Activated CD8-positive, alpha-beta T cell treated with anti-CD3 and anti-CD28 coated beads for 36 hours (primary cell): ENCODE data around the gene RIC3. TPM values are rescaled to one million over a fixed set of nuclear protein-coding genes. Genes with fewer than 3 reads are reported as not detected.
A peak's percentile ranks its signal among the peaks of the same experiment; 100 is the strongest.

Experiments
- ATAC-seq: fragments of 200-7000 bp; cut with Tn5 transposase; one replicate; pipeline ENCODE4 v1.10.0; 2021; ENCODE audit warnings: mild to moderate bottlenecking, moderate library complexity
- CTCF ChIA-PET: fragments of 350-600 bp; sonication (Branson Sonifier 250); formaldehyde crosslinking; loops from one replicate; lab custom pipeline; 2021; ENCODE audit warnings: antibody characterized with exemption; lab: Charles Lee
- POLR2A ChIA-PET: fragments of 350-600 bp; sonication (Branson Sonifier 250); formaldehyde crosslinking; loops from one replicate; lab custom pipeline; 2021; ENCODE audit warnings: antibody characterized with exemption; lab: Charles Lee
- DNase-seq: peaks from one replicate; pipeline ENCODE4 v3.0.0-alpha.2; 2020
- H3K27ac Mint-ChIP-seq: one replicate; pipeline ENCODE4 v1.8.0; 2021; ENCODE audit warnings: mild to moderate bottlenecking, mixed read lengths
- H3K27me3 Mint-ChIP-seq: one replicate; pipeline ENCODE4 v1.8.0; 2021; ENCODE audit warnings: mixed read lengths
- H3K36me3 Mint-ChIP-seq: one replicate; pipeline ENCODE4 v1.8.0; 2021; ENCODE audit warnings: low read depth, mixed read lengths
- H3K4me1 Mint-ChIP-seq: one replicate; pipeline ENCODE4 v1.8.0; 2021; ENCODE audit warnings: low read depth, mixed read lengths
- H3K4me3 Mint-ChIP-seq: one replicate; pipeline ENCODE4 v1.8.0; 2021; ENCODE audit warnings: mild to moderate bottlenecking, moderate library complexity, mixed read lengths
- H3K9me3 Mint-ChIP-seq: one replicate; pipeline ENCODE4 v1.8.0; 2021; ENCODE audit warnings: mixed read lengths
- CTCF ChIP-seq: fragments of 200-600 bp; IDR thresholded peaks from one replicate; pipeline ENCODE4 v1.8.0; 2022; ENCODE audit warnings: antibody characterized with exemption, mild to moderate bottlenecking
- intact Hi-C: fragments of 100-400 bp; cut with micrococcal nuclease; formaldehyde crosslinking; loops from one replicate; pipeline ENCODE4 v1.10.0; 2022
- total RNA-seq, 2 experiments: library from RNA; stranded (reverse); gene quantifications; one replicate each; pipeline ENCODE4 v1.2.3, GENCODE V29; 2021

The RIC3 gene
- total RNA-seq, 2 experiments from 2014 or later, result 7.6 to 7.7 TPM

GRCh38 chr11:8099291-8099899 is 69.4 kb downstream of the RIC3 start:
- ChIA-PET CTCF (interaction anchor here (0.6 to 7.4 kb wide), 52 partner anchors 9 to 495 kb away, joined by 3 to 161 read pairs (median 4); partner anchors contain the start of genes EIF3F, RIC3 and STK33), POLR2A (interaction anchor here (1.1 to 1.4 kb wide), 2 partner anchors 31 to 82 kb away, joined by 3 read pairs; no protein-coding TSS in a partner anchor)
- Mint-ChIP-seq H3K36me3 (no peaks in the 10 kb centered on the region), H3K27ac (no peak overlapping the region), H3K4me3 (no peak overlapping the region), H3K27me3 (no peaks in the 10 kb centered on the region), H3K4me1 (no peaks in the 10 kb centered on the region), H3K9me3 (no peaks in the 10 kb centered on the region)
- TF ChIP-seq CTCF, result peak; percentile 74
- intact Hi-C loops, result loop anchor here (2.0 to 10.0 kb wide), 2 partner anchors 93 to 205 kb away; no protein-coding TSS in a partner anchor
- peak; percentile 88 for DNase-seq
- ATAC-seq, result peak; percentile 69

GRCh38 chr11:8098879-8099278 is 69.9 kb downstream of the RIC3 start:
- TF ChIP-seq CTCF, result no peak
- no peaks in the 10 kb centered on the region for H3K9me3 Mint-ChIP-seq
- no peaks in the 10 kb centered on the region for H3K36me3 Mint-ChIP-seq
- ATAC-seq (no peak), DNase-seq (no peak)
- no peak overlapping the region for H3K4me3 Mint-ChIP-seq
- no peak overlapping the region for H3K27ac Mint-ChIP-seq
- intact Hi-C loops, result loop anchor here (2.0 to 10.0 kb wide), 2 partner anchors 92 to 204 kb away; no protein-coding TSS in a partner anchor
- POLR2A ChIA-PET, result interaction anchor here (1.4 kb wide), 1 partner anchor 82 kb away, joined by 3 read pairs; no protein-coding TSS in a partner anchor
- CTCF ChIA-PET, result interaction anchor here (0.7 to 7.4 kb wide), 45 partner anchors 10 to 495 kb away, joined by 3 to 161 read pairs (median 5); partner anchors contain the start of genes EIF3F, RIC3 and STK33
- no peaks in the 10 kb centered on the region for H3K27me3 Mint-ChIP-seq
- H3K4me1 Mint-ChIP-seq, result no peaks in the 10 kb centered on the region

GRCh38 chr11:8098361-8098760 is 70.5 kb downstream of the RIC3 start:
- no peaks in the 10 kb centered on the region for H3K27me3 Mint-ChIP-seq
- POLR2A ChIA-PET, result interaction anchor here (1.4 kb wide), 1 partner anchor 81 kb away, joined by 3 read pairs; no protein-coding TSS in a partner anchor
- no peaks in the 10 kb centered on the region for H3K4me1 Mint-ChIP-seq
- CTCF ChIA-PET, result interaction anchor here (0.9 to 7.4 kb wide), 20 partner anchors 10 to 224 kb away, joined by 3 to 161 read pairs (median 7); no protein-coding TSS in a partner anchor
- no peak for ATAC-seq
- no peak for TF ChIP-seq CTCF
- intact Hi-C loops, result loop anchor here (2.0 to 10.0 kb wide), 2 partner anchors 92 to 204 kb away; no protein-coding TSS in a partner anchor
- H3K36me3 Mint-ChIP-seq, result no peaks in the 10 kb centered on the region
- H3K27ac Mint-ChIP-seq, result no peak overlapping the region
- no peak overlapping the region for H3K4me3 Mint-ChIP-seq
- H3K9me3 Mint-ChIP-seq, result no peaks in the 10 kb centered on the region
- no peak for DNase-seq

GRCh38 chr11:8097926-8098325 is 70.9 kb downstream of the RIC3 start:
- no peaks in the 10 kb centered on the region for H3K4me1 Mint-ChIP-seq
- DNase-seq (no peak), ATAC-seq (no peak)
- ChIA-PET CTCF (interaction anchor here (0.9 to 7.4 kb wide), 7 partner anchors 9 to 89 kb away, joined by 3 to 161 read pairs (median 27); no protein-coding TSS in a partner anchor), POLR2A (no interaction called here)
- intact Hi-C loops, result loop anchor here (2.0 to 10.0 kb wide), 2 partner anchors 91 to 203 kb away; no protein-coding TSS in a partner anchor
- H3K27me3 Mint-ChIP-seq, result no peaks in the 10 kb centered on the region
- TF ChIP-seq CTCF, result no peak
- H3K36me3 Mint-ChIP-seq, result no peaks in the 10 kb centered on the region
- H3K4me3 Mint-ChIP-seq, result no peak overlapping the region
- no peak overlapping the region for H3K27ac Mint-ChIP-seq
- no peaks in the 10 kb centered on the region for H3K9me3 Mint-ChIP-seq

GRCh38 chr11:8097468-8097867 is 71.4 kb downstream of the RIC3 start:
- TF ChIP-seq CTCF, result no peak
- intact Hi-C loops, result loop anchor here (10.0 kb wide), 1 partner anchor 203 kb away; no protein-coding TSS in a partner anchor
- Mint-ChIP-seq H3K27me3 (no peaks in the 10 kb centered on the region), H3K4me1 (no peaks in the 10 kb centered on the region), H3K4me3 (no peak overlapping the region), H3K27ac (no peak overlapping the region), H3K9me3 (no peaks in the 10 kb centered on the region), H3K36me3 (no peaks in the 10 kb centered on the region)
- ATAC-seq (no peak), DNase-seq (no peak)
- ChIA-PET POLR2A (no interaction called here), CTCF (interaction anchor here (3.6 to 7.4 kb wide), 3 partner anchors 9 to 89 kb away, joined by 69 to 161 read pairs (median 120); no protein-coding TSS in a partner anchor)
